Nephron (organoid): ENCODE measurements around the gene ARL13B.

Experiments
- H3K27ac Mint-ChIP-seq, 3 experiments: 2 replicates each; pipeline ENCODE4 v1.8.0; 2020; ENCODE audit warnings: mixed read lengths in 3 of 3, mild to moderate bottlenecking in 2 of 3, moderate library complexity in 1 of 3
- H3K27me3 Mint-ChIP-seq: 2 replicates; pipeline ENCODE4 v1.8.0; 2021; ENCODE audit warnings: low read depth, mild to moderate bottlenecking, moderate library complexity, mixed read lengths
- H3K36me3 Mint-ChIP-seq: 2 replicates; pipeline ENCODE4 v1.8.0; 2020; ENCODE audit warnings: low read depth, mixed read lengths
- H3K4me1 Mint-ChIP-seq: 2 replicates; pipeline ENCODE4 v1.8.0; 2020; ENCODE audit warnings: mixed read lengths
- H3K4me3 Mint-ChIP-seq, 3 experiments: 2 replicates each; pipeline ENCODE4 v1.8.0; 2020; ENCODE audit warnings: mild to moderate bottlenecking in 3 of 3, mixed read lengths in 3 of 3, moderate library complexity in 2 of 3
- H3K9me3 Mint-ChIP-seq: 2 replicates; pipeline ENCODE4 v1.8.0; 2020; ENCODE audit warnings: mixed read lengths
- CTCF ChIP-seq, 3 experiments: fragments of 200-600 bp; sonication (generic); IDR thresholded peaks; one replicate each; pipeline ENCODE4 v1.5.0; 2021; ENCODE audit warnings: antibody characterized with exemption in 3 of 3; ENCODE audit not compliant: unreplicated experiment in 3 of 3

ARL13B gene

DNA sequence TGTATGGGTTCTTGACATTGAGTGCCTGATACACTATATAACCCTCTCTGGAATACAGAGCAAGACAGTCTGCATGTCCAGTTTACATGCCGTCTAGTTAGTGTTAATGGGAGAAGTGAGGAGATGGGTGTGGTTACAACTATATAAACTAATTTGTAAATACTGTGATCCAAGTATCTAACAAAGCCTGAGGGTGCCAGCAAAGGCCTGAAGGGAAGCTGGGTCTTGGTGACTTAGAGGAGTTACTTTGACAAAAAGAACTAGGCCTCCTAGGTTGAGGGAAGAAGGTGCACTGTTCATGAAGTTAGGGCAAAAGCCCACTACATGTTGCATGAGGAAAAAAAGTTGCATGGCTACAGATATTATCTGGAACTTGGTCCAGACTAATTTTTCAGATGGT is 85.2 kb downstream of the ARL13B start:
- no peak for TF ChIP-seq CTCF (IDR thresholded peaks at IDR 0.05; ENCODE audit: unreplicated experiment in 3 of 3)
- peak overlapping the region; percentile 4 to 43 (median 19) for H3K4me3 Mint-ChIP-seq
- peaks cover 36% of the 10 kb centered on the region for H3K36me3 Mint-ChIP-seq
- H3K27ac Mint-ChIP-seq: peak overlapping the region in 1 of 3 experiments; percentile 46
- H3K9me3 Mint-ChIP-seq: no peaks in the 10 kb centered on the region
- H3K27me3 Mint-ChIP-seq: no peaks in the 10 kb centered on the region
- H3K4me1 Mint-ChIP-seq: peaks cover 37% of the 10 kb centered on the region

DNA sequence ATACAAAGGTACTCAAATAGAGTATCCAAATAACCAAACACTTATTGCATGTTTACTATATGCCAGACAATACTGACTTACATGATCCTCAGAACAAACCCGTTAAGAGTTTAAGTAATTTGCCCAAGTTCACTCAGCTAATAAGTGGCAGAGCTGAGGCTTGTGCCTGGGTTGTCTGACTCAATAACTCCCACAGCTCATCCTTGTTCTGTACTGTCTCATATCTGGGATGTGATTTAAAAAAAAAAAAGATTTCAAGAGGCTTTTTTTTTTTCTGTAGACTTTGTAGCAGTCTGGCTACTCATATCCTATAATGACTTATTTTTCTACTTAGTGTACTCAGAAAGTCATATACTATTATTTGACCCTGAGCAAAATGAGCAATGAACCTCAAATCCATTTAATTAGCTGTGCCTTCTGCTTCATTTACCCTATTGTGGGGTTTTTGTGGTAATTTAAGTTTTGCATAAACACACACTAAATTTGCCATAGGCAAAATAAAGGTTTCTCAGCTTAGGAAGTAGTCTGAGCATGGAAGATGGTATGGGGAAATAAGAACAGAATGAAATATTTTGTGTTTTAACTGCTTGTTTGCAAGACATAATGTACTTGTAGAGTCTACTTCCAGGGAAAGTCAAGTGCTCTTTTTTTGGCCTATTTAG is 86.0 kb downstream of the ARL13B start:
- no peaks in the 10 kb centered on the region for H3K27me3 Mint-ChIP-seq
- H3K36me3 Mint-ChIP-seq: peaks cover 31% of the 10 kb centered on the region
- H3K9me3 Mint-ChIP-seq: no peaks in the 10 kb centered on the region
- H3K27ac Mint-ChIP-seq: no peak overlapping the region
- no peak overlapping the region for H3K4me3 Mint-ChIP-seq
- TF ChIP-seq CTCF (IDR thresholded peaks at IDR 0.05; ENCODE audit: unreplicated experiment in 3 of 3): no peak
- H3K4me1 Mint-ChIP-seq: peaks cover 37% of the 10 kb centered on the region

- Mint-ChIP-seq H3K27me3 (no peaks in the 10 kb centered on the region), H3K36me3 (peaks cover 34% of the 10 kb centered on the region), H3K9me3 (no peaks in the 10 kb centered on the region), H3K27ac (peak overlapping the region in 1 of 3 experiments; percentile 62), H3K4me3 (peak overlapping the region in 2 of 3 experiments; percentile 51 to 56), H3K4me1 (peaks cover 37% of the 10 kb centered on the region)
- no peak for TF ChIP-seq CTCF (IDR thresholded peaks at IDR 0.05; ENCODE audit: unreplicated experiment in 3 of 3)
Measured at GRCh38 chr3:94066506-94067500, 86.8 kb downstream of the ARL13B start.

DNA sequence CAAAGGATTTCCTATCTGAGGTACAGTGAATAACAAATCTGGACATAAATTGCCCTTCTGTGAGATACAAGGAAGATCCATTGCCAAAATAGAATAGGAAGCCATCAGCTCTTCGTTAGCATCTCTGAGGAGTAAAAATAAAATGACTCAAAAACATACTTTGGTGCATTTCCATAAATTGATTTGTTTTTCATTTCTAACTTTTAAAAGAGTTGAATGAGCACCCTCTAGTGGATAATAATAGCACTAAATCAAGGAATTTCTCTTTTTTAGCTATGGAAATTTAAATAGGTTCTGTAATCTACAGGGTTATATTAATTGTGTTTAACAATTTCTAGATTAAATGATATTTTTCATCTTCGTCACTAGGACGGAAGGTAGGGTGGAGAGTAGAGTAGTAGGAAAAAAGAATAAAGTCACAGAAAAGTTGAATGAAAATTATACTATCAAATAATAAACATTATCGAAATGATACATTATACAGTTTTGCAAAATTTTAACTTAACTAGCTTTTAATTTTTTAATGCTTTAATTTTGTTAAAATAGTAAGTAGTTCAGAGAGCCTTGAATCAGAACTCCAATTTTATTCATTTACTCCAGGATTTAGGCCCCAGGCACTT is 89.3 kb downstream of the ARL13B start:
- peaks cover 13% of the 10 kb centered on the region for H3K9me3 Mint-ChIP-seq
- no peak overlapping the region for H3K27ac Mint-ChIP-seq
- peak; percentile 46 to 68 (median 48) for TF ChIP-seq CTCF (IDR thresholded peaks at IDR 0.05; ENCODE audit: unreplicated experiment in 3 of 3)
- H3K4me1 Mint-ChIP-seq: peaks cover 18% of the 10 kb centered on the region
- H3K27me3 Mint-ChIP-seq: no peaks in the 10 kb centered on the region
- H3K36me3 Mint-ChIP-seq: peaks cover 56% of the 10 kb centered on the region
- H3K4me3 Mint-ChIP-seq: no peak overlapping the region

DNA sequence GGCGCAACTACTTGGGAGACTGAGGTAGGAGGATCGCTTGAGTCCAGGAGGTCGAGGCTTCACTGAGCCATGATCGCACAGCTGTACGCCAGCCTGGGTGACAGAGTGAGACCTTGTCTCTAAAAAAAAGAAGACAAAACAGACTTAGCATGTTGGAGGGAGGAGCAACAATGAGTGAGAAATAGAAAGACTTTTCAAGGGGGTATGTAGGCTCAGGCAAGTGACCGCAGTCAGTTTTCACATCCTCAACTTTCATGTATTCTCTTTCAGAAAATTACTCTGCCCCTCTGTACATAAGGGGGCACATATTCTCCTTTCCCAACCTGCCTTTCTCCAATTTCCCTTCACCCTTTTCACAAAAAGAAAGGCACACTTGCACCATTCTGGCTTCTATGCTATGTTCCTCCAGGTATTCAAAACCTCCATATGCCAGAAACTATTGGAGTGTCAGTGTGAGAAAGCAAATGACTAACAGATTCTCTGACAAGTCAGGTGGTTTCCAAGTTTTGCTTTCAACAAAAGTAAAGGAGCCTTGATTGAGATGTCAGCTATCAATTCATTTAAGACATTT is 90.5 kb downstream of the ARL13B start:
- H3K27ac Mint-ChIP-seq: no peak overlapping the region
- no peaks in the 10 kb centered on the region for H3K27me3 Mint-ChIP-seq
- TF ChIP-seq CTCF (IDR thresholded peaks at IDR 0.05; ENCODE audit: unreplicated experiment in 3 of 3): no peak
- H3K4me1 Mint-ChIP-seq: peaks cover 8% of the 10 kb centered on the region
- no peak overlapping the region for H3K4me3 Mint-ChIP-seq
- peaks cover 15% of the 10 kb centered on the region for H3K9me3 Mint-ChIP-seq
- peaks cover 64% of the 10 kb centered on the region for H3K36me3 Mint-ChIP-seq
